ENCODE measurements around the gene SIN3B.
"Not testable (repeated sequence)": the region's sequence is repeated elsewhere in the genome, so short reads cannot be mapped to it uniquely, and the experiment has no call there.

SIN3B gene

GRCh38 chr19:16829010-16829821 is at the start of gene SIN3B:
Gene SIN3B (plus strand): TSS chr19:16829398. CDS start chr19:16829421, 23 bp downstream.
- DNase-seq: peak in 57 of 58 donors; percentile 22 to 89 (median 76)

GRCh38 chr19:16779539-16780163 is 49.5 kb upstream of the SIN3B start:
- DNase-seq: no peak

- DNase-seq: no peak
These were observed 46.5 kb upstream of the SIN3B start for GRCh38 chr19:16782719-16783118.

- no peak for DNase-seq
These were observed 40.7 kb upstream of the SIN3B start for GRCh38 chr19:16788479-16788878.

- no peak for DNase-seq
These were observed 40.0 kb upstream of the SIN3B start for GRCh38 chr19:16789238-16789637.

GRCh38 chr19:16790051-16790450 is 39.1 kb upstream of the SIN3B start:
- no peak for DNase-seq

- no peak for DNase-seq
These were observed 37.3 kb upstream of the SIN3B start for GRCh38 chr19:16791942-16792341.

- DNase-seq: no peak
These were observed 34.4 kb upstream of the SIN3B start for GRCh38 chr19:16794456-16795441.

GRCh38 chr19:16795731-16796130 is 33.5 kb upstream of the SIN3B start:
- no peak for DNase-seq

GRCh38 chr19:16797876-16798275 is 31.3 kb upstream of the SIN3B start:
- DNase-seq: no peak

- DNase-seq: not testable (repeated sequence)
These were observed 30.9 kb upstream of the SIN3B start for GRCh38 chr19:16798326-16798725.

- no peak for DNase-seq
These were observed 29.5 kb upstream of the SIN3B start for GRCh38 chr19:16799740-16800139.

GRCh38 chr19:16801600-16802013 is 27.6 kb upstream of the SIN3B start:
- DNase-seq: no peak

GRCh38 chr19:16804176-16804575 is 25.0 kb upstream of the SIN3B start:
- no peak for DNase-seq

- no peak for DNase-seq
These were observed 21.5 kb upstream of the SIN3B start for GRCh38 chr19:16807549-16808284.

- DNase-seq: no peak
These were observed 14.6 kb upstream of the SIN3B start for GRCh38 chr19:16814526-16815100.

GRCh38 chr19:16820056-16820455 is 9.1 kb upstream of the SIN3B start:
- no peak for DNase-seq

- no peak for DNase-seq
These were observed 8.1 kb upstream of the SIN3B start for GRCh38 chr19:16821081-16821480.

GRCh38 chr19:16822648-16823047 is 6.5 kb upstream of the SIN3B start:
- no peak for DNase-seq

- no peak for DNase-seq
These were observed 4.4 kb upstream of the SIN3B start for GRCh38 chr19:16824658-16825311.
